A549 (cell line): ENCODE data around the gene PRTFDC1. TPM values are rescaled to one million over a fixed set of nuclear protein-coding genes. Genes with fewer than 3 reads are reported as not detected.

Experiments used
- ATAC-seq, 2 experiments: fragments of 200-7000 bp in 1 of 2; fragments of >200 bp in 1 of 2; cut with Nextera tagmentation in 1 of 2; cut with Tn5 transposase in 1 of 2; 3 replicates each; pipeline versions ENCODE4 v1.8.0 to v1.9.1; 2018 to 2020; ENCODE audit warnings: mild to moderate bottlenecking in 1 of 2, moderate library complexity in 1 of 2
- CTCF ChIA-PET: fragments of 300-600 bp; sonication (Branson Sonifier 250); formaldehyde crosslinking; extraction: SDS; loops from one replicate; lab custom pipeline; 2021; ENCODE audit warnings: antibody characterized with exemption, inconsistent platforms; lab: Yijun Ruan, JAX
- POLR2A ChIA-PET: fragments of 350-600 bp; formaldehyde crosslinking; extraction: SDS; loops from one replicate; lab custom pipeline; 2021; ENCODE audit warnings: antibody characterized with exemption, inconsistent platforms; lab: Yijun Ruan, JAX
- DNase-seq, 2 experiments: peaks; one replicate each; pipeline versions ENCODE4 v3.0.0 to v3.0.0-alpha.2; 2011 to 2016; ENCODE audit warnings: low read depth in 1 of 2, low spot score in 1 of 2
- FAIRE-seq: peaks from 2 replicates; lab custom pipeline; 2011; peaks lifted over from hg19 to GRCh38; lab: Jason Lieb, UNC
- H3K27ac ChIP-seq, 2 experiments: fragments of >200 bp; sonication (Bioruptor Twin); formaldehyde crosslinking; 3 replicates each; pipeline ENCODE4 v1.5.1; 2016 to 2017
- H3K4me1 ChIP-seq: fragments of >200 bp; sonication (Bioruptor Twin); formaldehyde crosslinking; 3 replicates; pipeline ENCODE4 v1.6.1; 2016
- H3K4me2 ChIP-seq: fragments of >200 bp; sonication (Bioruptor Twin); formaldehyde crosslinking; 3 replicates; pipeline ENCODE4 v1.6.1; 2016
- H3K4me3 ChIP-seq: fragments of >200 bp; sonication (Bioruptor Twin); formaldehyde crosslinking; 3 replicates; pipeline ENCODE4 v1.5.1; 2016
- H3K9me3 ChIP-seq: fragments of >200 bp; sonication (Bioruptor Twin); formaldehyde crosslinking; 3 replicates; pipeline ENCODE4 v1.6.1; 2016
- CBX8 ChIP-seq: fragments of 200-600 bp; sonication (generic); IDR thresholded peaks from 2 replicates; pipeline ENCODE4 v1.6.1; 2016
- CHD2 ChIP-seq: fragments of 150-350 bp; IDR thresholded peaks from 2 replicates; pipeline ENCODE4 v1.6.1; 2014; ENCODE audit warnings: low read length; ENCODE audit not compliant: partially characterized antibody
- EP300 ChIP-seq, 2 experiments: fragments of >200 bp; sonication (Bioruptor Twin); formaldehyde crosslinking; IDR thresholded peaks; 2 replicates in 1 of 2; 3 replicates in 1 of 2; pipeline ENCODE4 v1.6.1; 2016 to 2017
- ESRRA ChIP-seq: fragments of 150-350 bp; IDR thresholded peaks from 2 replicates; pipeline ENCODE4 v1.6.1; 2014; ENCODE audit warnings: mild to moderate bottlenecking, low read length, borderline replicate concordance
- FOSB ChIP-seq: fragments of 250-450 bp; sonication (Bioruptor Pico); IDR thresholded peaks from 2 replicates; pipeline ENCODE4 v1.5.0; 2020; ENCODE audit warnings: mild to moderate bottlenecking, moderate library complexity
- FOSL2 ChIP-seq, 2 experiments: fragments of 450-650 bp in 1 of 2; fragments of >200 bp in 1 of 2; sonication (Bioruptor Twin) in 1 of 2; formaldehyde crosslinking; IDR thresholded peaks; 2 replicates each; pipeline versions ENCODE4 v1.5.0 to v1.6.1; 2016 to 2020; ENCODE audit warnings: mild to moderate bottlenecking in 1 of 2, moderate library complexity in 1 of 2
- FOXS1 ChIP-seq: fragments of 250-450 bp; sonication (Bioruptor Pico); IDR thresholded peaks from 2 replicates; pipeline ENCODE4 v1.5.0; 2020; ENCODE audit warnings: mild to moderate bottlenecking, moderate library complexity
- GATA3 ChIP-seq: IDR thresholded peaks from 2 replicates; pipeline ENCODE4 v1.6.1; 2012; ENCODE audit warnings: borderline replicate concordance
- HDAC2 ChIP-seq: fragments of 200-600 bp; sonication (generic); IDR thresholded peaks from 2 replicates; pipeline ENCODE4 v1.6.1; 2016
- HOXB13 ChIP-seq: fragments of 250-450 bp; sonication (Bioruptor Pico); IDR thresholded peaks from 2 replicates; pipeline ENCODE4 v1.5.0; 2020; ENCODE audit warnings: low read depth, mild to moderate bottlenecking, moderate library complexity
- JUN ChIP-seq, 2 experiments: fragments of >200 bp; sonication (Bioruptor Twin); formaldehyde crosslinking; IDR thresholded peaks; 2 replicates in 1 of 2; 3 replicates in 1 of 2; pipeline ENCODE4 v1.6.1; 2016 to 2017
- KDM1A ChIP-seq: fragments of 200-600 bp; sonication (generic); IDR thresholded peaks from 2 replicates; pipeline ENCODE4 v1.6.1; 2016; ENCODE audit warnings: low read depth, mild to moderate bottlenecking
- KDM5A ChIP-seq: fragments of 200-600 bp; sonication (generic); IDR thresholded peaks from 2 replicates; pipeline ENCODE4 v1.6.1; 2016; ENCODE audit warnings: antibody characterized with exemption, mild to moderate bottlenecking
- MAFK ChIP-seq: fragments of 450-650 bp; IDR thresholded peaks from 2 replicates; pipeline ENCODE4 v1.6.1; 2014; ENCODE audit not compliant: partially characterized antibody
- PHF8 ChIP-seq: fragments of 200-600 bp; sonication (generic); IDR thresholded peaks from 2 replicates; pipeline ENCODE4 v1.6.1; 2016; ENCODE audit warnings: low read depth, mild to moderate bottlenecking, antibody characterized with exemption, moderate library complexity, borderline replicate concordance
- RAD21 ChIP-seq, 2 experiments: fragments of >200 bp in 1 of 2; sonication (Bioruptor Twin) in 1 of 2; formaldehyde crosslinking in 1 of 2; IDR thresholded peaks in 1 of 2; conservative IDR thresholded peaks in 1 of 2; 2 replicates in 1 of 2; 3 replicates in 1 of 2; pipeline ENCODE4 v1.6.1; 2012 to 2018; ENCODE audit warnings: inconsistent platforms in 1 of 2
- RCOR1 ChIP-seq: fragments of 150-350 bp; IDR thresholded peaks from 2 replicates; pipeline ENCODE4 v1.6.1; 2014; ENCODE audit warnings: antibody characterized with exemption, low read length, low read depth
- SMC3 ChIP-seq: fragments of >200 bp; sonication (Bioruptor Twin); formaldehyde crosslinking; IDR thresholded peaks from 3 replicates; pipeline ENCODE4 v1.6.1; 2018; ENCODE audit warnings: inconsistent platforms
- SREBF2 ChIP-seq: fragments of 450-650 bp; IDR thresholded peaks from 2 replicates; pipeline ENCODE4 v1.6.1; 2014; ENCODE audit warnings: mild to moderate bottlenecking, moderate library complexity
- ZC3H11A ChIP-seq: fragments of 450-650 bp; IDR thresholded peaks from 2 replicates; pipeline ENCODE4 v1.6.1; 2014; ENCODE audit warnings: antibody characterized with exemption, mild to moderate bottlenecking
- WGBS: methylation state at CpG from one replicate; pipeline ENCODE4 v1.1.6; 2017; ENCODE audit errors: missing lambda C conversion rate; 5-methylcytosine and 5-hydroxymethylcytosine counted together
- polyA plus RNA-seq, 4 experiments: library from polyadenylated mRNA; depleted of rRNA in 3 of 4; stranded (reverse); fragments of >200 nt; fragmentation: RNase III in 1 of 4; extraction: RNeasy Plus Mini Kit Qiagen cat#74134 plus additional on column Dnase treatment in 1 of 4; gene quantifications; 2 replicates in 3 of 4; 3 replicates in 1 of 4; pipeline ENCODE4 v1.2.3, GENCODE V29; 2011 to 2017
- TF ChIP-seq, protein P1 (sequence below): IDR thresholded peaks from 2 replicates; pipeline ENCODE4 v1.6.1; 2012; ENCODE audit warnings: low read depth, borderline replicate concordance
- TF ChIP-seq, protein P2 (sequence below): fragments of >200 bp; sonication (Bioruptor Twin); formaldehyde crosslinking; IDR thresholded peaks from 3 replicates; pipeline ENCODE4 v1.6.1; 2016
- TF ChIP-seq, protein P3 (sequence below): fragments of 200-600 bp; sonication (generic); IDR thresholded peaks from 2 replicates; pipeline ENCODE4 v1.6.1; 2016; ENCODE audit warnings: antibody characterized with exemption, mild to moderate bottlenecking, moderate library complexity
- TF ChIP-seq, protein P4 (sequence below): fragments of 250-450 bp; sonication (Bioruptor Pico); IDR thresholded peaks from 2 replicates; pipeline ENCODE4 v1.5.0; 2021; ENCODE audit warnings: mild to moderate bottlenecking, moderate library complexity, borderline replicate concordance
- TF ChIP-seq, protein P5 (sequence below): IDR thresholded peaks from 2 replicates; pipeline ENCODE4 v1.6.1; 2012

Gene PRTFDC1
- polyA plus RNA-seq, 2 of the 4 experiments (the other 2 are of a cell fraction): 35.6 to 39.2 TPM

DNA sequence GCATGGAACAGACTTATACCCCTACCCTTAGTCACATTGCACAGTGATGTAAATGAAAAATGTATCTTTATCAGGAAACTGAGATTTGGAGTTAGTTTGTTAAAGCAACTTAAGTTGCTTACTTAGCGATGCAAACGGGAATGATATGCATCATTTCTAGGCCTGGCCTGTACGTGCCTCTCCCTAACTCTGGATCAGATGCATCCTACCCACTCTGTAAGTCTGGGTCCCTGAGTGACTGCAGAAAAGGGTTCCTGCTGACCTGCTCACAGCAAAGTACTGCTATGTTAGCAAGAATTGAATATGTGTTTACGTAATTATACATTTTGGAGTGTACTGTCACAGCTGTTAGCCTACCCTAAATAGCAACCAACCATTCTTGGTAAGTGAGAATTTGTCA, 30.7 kb upstream of the PRTFDC1 start:
- peaks cover 10% of the 10 kb centered on the region; the same call in 1 of the 3 replicates for H3K4me1 ChIP-seq
- H3K4me2 ChIP-seq: no peak overlapping the region
- WGBS: 93% methylated on average over 4 of the region's 4 CpGs
- CTCF ChIA-PET: interaction anchor here (2.8 kb wide), 1 partner anchor 340 kb away, joined by 10 read pairs; no protein-coding TSS in a partner anchor
- no peaks in the 10 kb centered on the region for H3K9me3 ChIP-seq
- TF ChIP-seq RCOR1 (no peak), FOSL2 (IDR thresholded peaks at IDR 0.05) (no peak), FOSL2 (CRISPR knock-in tag; IDR thresholded peaks at IDR 0.05) (no peak), ZC3H11A (no peak), EP300 (IDR thresholded peaks at IDR 0.05) (no peak), HOXB13 (CRISPR knock-in tag) (no peak), CBX8 (no peak), SREBF2 (no peak), PHF8 (no peak), RAD21 (conservative IDR thresholded peaks at IDR 0.05 in 1 of 2, IDR thresholded peaks at IDR 0.05 in 1 of 2) (no peak), KDM1A (no peak), JUN (IDR thresholded peaks at IDR 0.05) (no peak), GATA3 (no peak), FOSB (no peak), KDM5A (no peak)
- TF ChIP-seq, protein P1, sequence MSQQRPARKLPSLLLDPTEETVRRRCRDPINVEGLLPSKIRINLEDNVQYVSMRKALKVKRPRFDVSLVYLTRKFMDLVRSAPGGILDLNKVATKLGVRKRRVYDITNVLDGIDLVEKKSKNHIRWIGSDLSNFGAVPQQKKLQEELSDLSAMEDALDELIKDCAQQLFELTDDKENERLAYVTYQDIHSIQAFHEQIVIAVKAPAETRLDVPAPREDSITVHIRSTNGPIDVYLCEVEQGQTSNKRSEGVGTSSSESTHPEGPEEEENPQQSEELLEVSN: no peak
- TF ChIP-seq, protein P2, sequence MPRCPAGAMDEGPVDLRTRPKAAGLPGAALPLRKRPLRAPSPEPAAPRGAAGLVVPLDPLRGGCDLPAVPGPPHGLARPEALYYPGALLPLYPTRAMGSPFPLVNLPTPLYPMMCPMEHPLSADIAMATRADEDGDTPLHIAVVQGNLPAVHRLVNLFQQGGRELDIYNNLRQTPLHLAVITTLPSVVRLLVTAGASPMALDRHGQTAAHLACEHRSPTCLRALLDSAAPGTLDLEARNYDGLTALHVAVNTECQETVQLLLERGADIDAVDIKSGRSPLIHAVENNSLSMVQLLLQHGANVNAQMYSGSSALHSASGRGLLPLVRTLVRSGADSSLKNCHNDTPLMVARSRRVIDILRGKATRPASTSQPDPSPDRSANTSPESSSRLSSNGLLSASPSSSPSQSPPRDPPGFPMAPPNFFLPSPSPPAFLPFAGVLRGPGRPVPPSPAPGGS: no peak
- TF ChIP-seq, protein P3, sequence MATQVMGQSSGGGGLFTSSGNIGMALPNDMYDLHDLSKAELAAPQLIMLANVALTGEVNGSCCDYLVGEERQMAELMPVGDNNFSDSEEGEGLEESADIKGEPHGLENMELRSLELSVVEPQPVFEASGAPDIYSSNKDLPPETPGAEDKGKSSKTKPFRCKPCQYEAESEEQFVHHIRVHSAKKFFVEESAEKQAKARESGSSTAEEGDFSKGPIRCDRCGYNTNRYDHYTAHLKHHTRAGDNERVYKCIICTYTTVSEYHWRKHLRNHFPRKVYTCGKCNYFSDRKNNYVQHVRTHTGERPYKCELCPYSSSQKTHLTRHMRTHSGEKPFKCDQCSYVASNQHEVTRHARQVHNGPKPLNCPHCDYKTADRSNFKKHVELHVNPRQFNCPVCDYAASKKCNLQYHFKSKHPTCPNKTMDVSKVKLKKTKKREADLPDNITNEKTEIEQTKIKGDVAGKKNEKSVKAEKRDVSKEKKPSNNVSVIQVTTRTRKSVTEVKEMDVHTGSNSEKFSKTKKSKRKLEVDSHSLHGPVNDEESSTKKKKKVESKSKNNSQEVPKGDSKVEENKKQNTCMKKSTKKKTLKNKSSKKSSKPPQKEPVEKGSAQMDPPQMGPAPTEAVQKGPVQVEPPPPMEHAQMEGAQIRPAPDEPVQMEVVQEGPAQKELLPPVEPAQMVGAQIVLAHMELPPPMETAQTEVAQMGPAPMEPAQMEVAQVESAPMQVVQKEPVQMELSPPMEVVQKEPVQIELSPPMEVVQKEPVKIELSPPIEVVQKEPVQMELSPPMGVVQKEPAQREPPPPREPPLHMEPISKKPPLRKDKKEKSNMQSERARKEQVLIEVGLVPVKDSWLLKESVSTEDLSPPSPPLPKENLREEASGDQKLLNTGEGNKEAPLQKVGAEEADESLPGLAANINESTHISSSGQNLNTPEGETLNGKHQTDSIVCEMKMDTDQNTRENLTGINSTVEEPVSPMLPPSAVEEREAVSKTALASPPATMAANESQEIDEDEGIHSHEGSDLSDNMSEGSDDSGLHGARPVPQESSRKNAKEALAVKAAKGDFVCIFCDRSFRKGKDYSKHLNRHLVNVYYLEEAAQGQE: no peak
- no peak overlapping the region for H3K4me3 ChIP-seq
- POLR2A ChIA-PET: no interaction called here
- FAIRE-seq (no peak), DNase-seq (no peak), ATAC-seq (no peak)
- no peak overlapping the region for H3K27ac ChIP-seq

DNA sequence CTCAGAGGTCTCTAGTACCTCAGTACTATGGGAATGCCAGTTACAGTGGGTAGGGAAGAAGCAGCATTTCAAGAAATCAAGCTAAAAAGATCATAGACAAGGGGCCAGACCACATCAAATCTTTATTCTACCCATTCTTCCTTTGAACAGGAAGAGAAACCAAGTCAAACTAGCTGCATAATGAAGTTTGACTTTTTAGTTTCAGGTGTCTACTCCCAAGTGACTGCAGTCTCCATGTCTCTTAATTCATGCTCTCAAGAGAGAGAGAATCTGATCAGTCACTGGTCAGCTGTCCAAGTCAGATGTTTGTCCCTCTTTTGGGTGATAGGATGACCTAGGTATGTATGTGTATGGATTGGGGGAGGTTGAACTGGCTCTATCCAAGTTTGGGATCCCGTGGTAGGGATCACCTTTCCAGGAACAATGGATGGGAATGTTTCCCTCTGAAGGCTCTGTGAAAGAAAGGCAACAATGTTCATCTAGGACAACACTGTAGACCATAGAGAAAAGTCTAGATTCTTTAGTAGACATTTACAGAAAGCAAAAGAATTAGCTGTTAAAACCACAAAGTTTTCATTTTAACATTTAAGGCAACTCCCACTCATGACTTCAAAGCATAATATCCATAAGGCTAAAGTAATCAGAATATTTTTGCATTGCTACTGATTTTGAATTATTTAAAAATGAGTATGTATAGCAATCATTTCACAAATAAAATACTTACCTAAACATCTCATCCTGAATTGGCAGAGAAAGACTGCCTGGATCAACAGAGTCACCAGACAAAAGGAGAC, 30.1 kb upstream of the PRTFDC1 start:
- WGBS: 50% methylated on average over 1 of the region's 1 CpG
- FAIRE-seq (no peak), ATAC-seq (no peak), DNase-seq (no peak)
- CTCF ChIA-PET: interaction anchor here (0.6 to 2.8 kb wide), 3 partner anchors 7 to 340 kb away, joined by 3 to 10 read pairs (median 9); no protein-coding TSS in a partner anchor
- Histone ChIP-seq H3K4me2 (no peak overlapping the region), H3K4me1 (peaks cover 8% of the 10 kb centered on the region; the same call in 1 of the 3 replicates), H3K9me3 (no peaks in the 10 kb centered on the region), H3K4me3 (no peak overlapping the region), H3K27ac (no peak overlapping the region)
- no peak for TF ChIP-seq MAFK
- TF ChIP-seq GATA3: no peak
- TF ChIP-seq, protein P2: no peak
- no peak for TF ChIP-seq FOXS1 (CRISPR knock-in tag)
- no peak for TF ChIP-seq CHD2
- TF ChIP-seq HDAC2: no peak
- TF ChIP-seq RAD21 (conservative IDR thresholded peaks at IDR 0.05 in 1 of 2, IDR thresholded peaks at IDR 0.05 in 1 of 2): no peak
- no peak for TF ChIP-seq ESRRA
- TF ChIP-seq, protein P4, sequence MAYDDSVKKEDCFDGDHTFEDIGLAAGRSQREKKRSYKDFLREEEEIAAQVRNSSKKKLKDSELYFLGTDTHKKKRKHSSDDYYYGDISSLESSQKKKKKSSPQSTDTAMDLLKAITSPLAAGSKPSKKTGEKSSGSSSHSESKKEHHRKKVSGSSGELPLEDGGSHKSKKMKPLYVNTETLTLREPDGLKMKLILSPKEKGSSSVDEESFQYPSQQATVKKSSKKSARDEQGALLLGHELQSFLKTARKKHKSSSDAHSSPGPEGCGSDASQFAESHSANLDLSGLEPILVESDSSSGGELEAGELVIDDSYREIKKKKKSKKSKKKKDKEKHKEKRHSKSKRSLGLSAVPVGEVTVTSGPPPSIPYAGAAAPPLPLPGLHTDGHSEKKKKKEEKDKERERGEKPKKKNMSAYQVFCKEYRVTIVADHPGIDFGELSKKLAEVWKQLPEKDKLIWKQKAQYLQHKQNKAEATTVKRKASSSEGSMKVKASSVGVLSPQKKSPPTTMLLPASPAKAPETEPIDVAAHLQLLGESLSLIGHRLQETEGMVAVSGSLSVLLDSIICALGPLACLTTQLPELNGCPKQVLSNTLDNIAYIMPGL: no peak
- TF ChIP-seq, protein P5, sequence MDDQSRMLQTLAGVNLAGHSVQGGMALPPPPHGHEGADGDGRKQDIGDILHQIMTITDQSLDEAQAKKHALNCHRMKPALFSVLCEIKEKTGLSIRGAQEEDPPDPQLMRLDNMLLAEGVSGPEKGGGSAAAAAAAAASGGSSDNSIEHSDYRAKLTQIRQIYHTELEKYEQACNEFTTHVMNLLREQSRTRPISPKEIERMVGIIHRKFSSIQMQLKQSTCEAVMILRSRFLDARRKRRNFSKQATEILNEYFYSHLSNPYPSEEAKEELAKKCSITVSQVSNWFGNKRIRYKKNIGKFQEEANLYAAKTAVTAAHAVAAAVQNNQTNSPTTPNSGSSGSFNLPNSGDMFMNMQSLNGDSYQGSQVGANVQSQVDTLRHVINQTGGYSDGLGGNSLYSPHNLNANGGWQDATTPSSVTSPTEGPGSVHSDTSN: no peak
- TF ChIP-seq SMC3: no peak
- POLR2A ChIA-PET: no interaction called here
